GM18517 (cell line): ENCODE measurements around the gene RBM20.
A peak's percentile ranks its signal among the peaks of the same experiment; 100 is the strongest.
"Not testable (repeated sequence)": the region's sequence is repeated elsewhere in the genome, so short reads cannot be mapped to it uniquely, and the experiment has no call there.

ENCODE experiments used
- ATAC-seq: cut with Tn5 transposase; IDR thresholded peaks from one replicate; pipeline ENCODE4 v1.9.1; 2021; ENCODE audit warnings: mild to moderate bottlenecking, moderate library complexity; ENCODE audit not compliant: unreplicated experiment

RBM20 gene

DNA sequence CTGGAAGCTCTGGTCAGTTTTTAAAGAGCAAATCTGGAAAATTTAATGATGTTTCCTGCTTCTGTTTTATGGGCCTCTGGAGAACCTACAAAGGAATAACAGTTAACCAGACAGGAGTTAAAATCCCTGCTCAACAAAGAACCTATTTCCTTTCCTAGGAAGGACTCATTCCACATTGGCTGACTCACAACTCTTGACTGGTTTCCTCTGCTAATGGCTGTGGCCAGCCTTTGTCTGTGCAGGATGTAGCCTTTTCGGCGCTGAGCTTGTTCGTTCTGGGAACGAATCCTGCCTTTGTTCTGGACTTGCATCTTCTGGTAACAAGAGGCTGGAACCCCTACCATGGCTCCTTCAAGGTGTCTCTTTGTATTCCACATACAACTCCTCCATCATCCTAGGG is 114.8 kb downstream of the RBM20 start:
- ATAC-seq, result no peak

- no peak for ATAC-seq
Measured at GRCh38 chr10:110759523-110759922, 115.4 kb downstream of the RBM20 start.

- no peak for ATAC-seq
Measured at GRCh38 chr10:110762109-110762848, 118.1 kb downstream of the RBM20 start.

DNA sequence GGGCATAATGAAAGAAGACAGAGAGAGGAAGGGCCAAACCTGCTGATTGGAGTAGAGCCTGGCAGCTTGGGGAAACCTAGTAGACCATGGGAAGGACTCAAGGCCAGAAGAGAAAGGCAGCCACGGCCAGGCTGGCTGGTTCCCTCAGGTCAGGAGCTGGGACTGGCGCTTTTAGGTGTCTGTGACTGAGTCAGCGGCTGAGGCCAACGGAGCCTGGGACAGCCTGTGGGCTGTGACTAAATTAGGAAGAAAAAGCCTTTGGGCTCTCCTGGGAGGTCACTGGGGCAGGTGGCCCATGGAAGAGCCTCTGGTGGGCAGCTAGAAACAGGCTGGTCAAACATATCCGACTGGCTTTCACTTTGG is 118.7 kb downstream of the RBM20 start:
- no peak for ATAC-seq

DNA sequence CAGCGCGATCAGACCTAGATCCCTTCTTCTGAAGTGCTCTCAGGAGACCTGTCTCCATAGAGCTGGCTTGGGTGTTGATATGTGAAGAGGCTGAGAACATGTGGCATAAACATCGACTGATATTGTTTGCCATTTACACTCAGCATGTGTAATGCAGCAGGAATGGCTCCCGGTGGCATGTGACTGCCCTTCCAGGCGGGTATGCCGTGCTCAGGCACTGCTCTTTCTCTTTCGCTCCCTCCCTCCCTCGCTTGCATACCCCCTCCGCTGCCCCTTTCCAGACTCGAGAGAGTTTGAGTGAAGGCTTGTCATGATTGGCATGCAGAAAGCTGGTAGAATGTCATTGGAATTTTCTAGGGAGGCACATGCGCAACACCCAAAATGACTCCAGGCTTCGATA is 120.2 kb downstream of the RBM20 start:
- ATAC-seq, result no peak

- ATAC-seq, result no peak
Measured at GRCh38 chr10:110764793-110765512, 120.8 kb downstream of the RBM20 start.

GRCh38 chr10:110765513-110766319 is 121.6 kb downstream of the RBM20 start:
- no peak for ATAC-seq

GRCh38 chr10:110767601-110768000 is 123.5 kb downstream of the RBM20 start:
- not testable (repeated sequence) for ATAC-seq

DNA sequence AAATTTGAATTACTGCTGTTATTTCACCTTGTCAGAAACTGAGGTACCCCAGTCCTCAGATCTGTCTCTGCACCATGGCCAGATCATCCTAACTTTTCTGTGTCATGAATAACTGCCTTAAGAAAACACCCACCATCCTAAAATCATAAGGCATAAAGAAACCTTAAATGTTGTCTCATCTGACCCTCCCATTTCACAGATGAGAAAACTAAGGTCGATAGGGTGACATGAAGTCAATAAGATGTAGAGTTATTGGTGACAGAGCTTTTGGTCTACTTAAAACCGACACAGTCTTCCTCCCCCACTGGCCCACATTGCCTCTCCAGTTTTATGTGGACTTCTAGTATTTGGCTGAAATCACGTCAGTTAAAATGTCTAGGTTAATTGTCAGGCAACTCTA is 126.1 kb downstream of the RBM20 start:
- ATAC-seq, result no peak

GRCh38 chr10:110771486-110771885 is 127.3 kb downstream of the RBM20 start:
- no peak for ATAC-seq

DNA sequence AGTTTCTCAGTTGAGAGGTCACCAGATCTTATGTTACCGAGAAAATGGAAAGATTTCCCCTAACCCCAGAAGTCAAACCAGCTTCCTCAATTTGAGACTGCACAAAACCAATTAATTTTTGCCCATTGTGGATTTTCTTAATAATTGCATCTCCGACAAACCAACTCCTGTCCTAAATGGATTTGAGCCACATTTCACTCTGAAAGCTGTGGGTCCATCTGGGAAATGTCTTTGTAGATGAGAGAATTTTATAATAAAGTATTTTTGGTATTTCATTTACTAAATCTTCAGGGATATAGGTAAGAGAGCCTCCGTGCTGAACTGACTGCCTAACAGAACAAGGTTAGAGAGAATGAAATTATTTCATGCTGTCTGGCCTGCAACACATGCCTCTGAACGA is 127.9 kb downstream of the RBM20 start:
- ATAC-seq, result no peak

DNA sequence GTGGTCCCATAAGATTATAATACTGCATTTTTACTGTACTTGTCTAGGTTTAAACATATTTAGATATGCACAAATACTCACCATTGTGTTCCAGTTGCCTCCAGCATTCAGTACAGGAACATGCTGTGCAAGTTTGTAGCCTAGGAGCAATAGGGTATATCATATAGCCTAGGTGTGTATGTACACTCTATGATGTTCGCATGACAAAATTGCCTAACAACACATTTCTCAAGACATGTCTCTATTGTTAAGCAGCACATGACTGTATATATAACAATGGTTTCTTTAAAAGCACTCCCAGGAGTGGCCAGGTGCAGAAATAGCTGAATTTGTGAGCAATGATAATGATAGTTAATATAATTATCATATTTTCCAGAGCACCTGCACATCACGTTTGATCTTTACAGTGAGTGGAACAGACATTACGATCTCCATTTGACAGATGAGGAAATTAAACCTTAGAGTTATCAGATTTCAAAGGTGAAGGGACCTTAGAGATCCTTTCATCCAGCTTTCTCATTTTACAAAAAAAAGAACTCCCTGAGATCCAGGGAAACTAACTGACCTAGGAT is 128.4 kb downstream of the RBM20 start:
- ATAC-seq, result no peak

DNA sequence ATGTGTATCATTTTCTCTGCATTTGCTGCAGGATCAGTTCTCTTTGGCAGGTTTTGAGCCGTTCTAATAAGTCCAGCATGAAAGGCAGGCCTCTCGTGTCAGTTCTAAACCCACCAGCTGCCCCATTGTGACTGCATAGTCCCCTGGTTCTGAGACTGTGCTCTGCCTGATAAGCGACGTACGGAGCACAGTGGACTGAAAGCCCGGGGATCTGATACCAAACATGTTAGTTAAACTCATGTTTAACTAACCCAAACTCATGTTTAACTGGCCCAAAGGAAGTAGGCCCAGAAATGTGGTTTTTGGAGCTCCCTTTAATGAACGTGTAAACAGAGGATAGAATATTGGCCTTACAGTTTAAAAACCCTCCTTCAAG is 129.5 kb downstream of the RBM20 start:
- ATAC-seq, result no peak

GRCh38 chr10:110774069-110775019 is 130.2 kb downstream of the RBM20 start:
- peak; percentile 98 for ATAC-seq

DNA sequence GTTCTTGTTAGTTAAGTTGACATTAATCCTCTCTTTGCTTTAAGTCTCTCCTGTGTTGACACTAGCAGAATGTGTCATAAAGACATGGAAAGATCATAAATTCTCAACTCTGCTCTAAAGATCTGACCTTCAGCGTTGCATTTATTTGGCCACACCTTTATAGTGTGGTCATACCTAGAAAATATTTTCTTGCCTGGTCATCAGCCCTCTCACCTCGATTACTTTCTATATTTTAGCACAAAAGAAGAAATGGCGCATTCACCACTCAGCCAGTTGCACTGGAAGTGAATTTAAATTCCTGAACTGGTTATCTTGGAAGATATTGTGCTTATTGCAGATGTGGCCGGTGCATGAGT is 130.9 kb downstream of the RBM20 start:
- no peak for ATAC-seq

GRCh38 chr10:110775406-110775805 is 131.3 kb downstream of the RBM20 start:
- ATAC-seq, result no peak

- no peak for ATAC-seq
Measured at GRCh38 chr10:110777017-110777416, 132.9 kb downstream of the RBM20 start.

GRCh38 chr10:110777661-110778060 is 133.5 kb downstream of the RBM20 start:
- no peak for ATAC-seq

GRCh38 chr10:110778211-110778610 is 134.1 kb downstream of the RBM20 start:
- ATAC-seq, result no peak

GRCh38 chr10:110779489-110779888 is 135.4 kb downstream of the RBM20 start:
- ATAC-seq, result no peak
